ENCODE results near the gene SETD1B.
A peak's percentile ranks its signal among the peaks of the same experiment; 100 is the strongest.

Gene SETD1B

GRCh38 chr12:121810234-121810817 lies 6.5 kb downstream of the SETD1B start:
- DNase-seq, result no peak

DNA sequence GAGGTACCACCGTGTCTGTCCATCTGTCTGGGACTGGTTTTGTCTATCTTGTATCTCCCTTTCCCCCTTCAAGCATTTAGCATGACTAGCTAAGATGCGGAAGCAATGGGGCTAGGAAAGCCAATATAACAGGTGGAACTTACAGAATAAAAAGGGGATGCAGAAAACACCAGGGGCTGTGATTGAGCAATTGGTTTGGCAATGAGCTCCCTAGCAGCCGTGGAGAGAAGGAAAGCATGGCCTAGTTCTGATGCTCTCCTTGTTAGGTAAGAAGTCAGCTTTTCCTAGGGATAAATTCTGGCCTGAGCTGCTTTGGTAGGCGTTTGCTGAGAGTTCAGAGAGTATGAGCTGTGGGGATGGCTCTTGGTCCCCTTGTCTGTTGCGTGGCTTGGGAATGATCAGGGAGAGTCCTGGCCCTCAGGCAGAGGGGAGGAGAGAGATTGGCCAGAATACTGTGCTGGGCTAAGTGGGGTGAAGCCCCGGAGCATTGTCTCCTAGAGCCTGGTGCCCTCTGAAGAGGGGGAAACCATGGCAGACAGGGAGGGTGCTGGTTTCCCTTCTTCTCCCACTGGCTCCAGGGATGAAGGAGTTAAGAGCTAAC lies 7.1 kb downstream of the SETD1B start:
- DNase-seq, result no peak

- DNase-seq, result peak; percentile 54
These were observed 7.9 kb downstream of the SETD1B start for GRCh38 chr12:121811434-121812319.

GRCh38 chr12:121812320-121812871 lies 8.6 kb downstream of the SETD1B start:
- no peak for DNase-seq

- DNase-seq, result no peak
These were observed 9.4 kb downstream of the SETD1B start for GRCh38 chr12:121812921-121813896.

DNA sequence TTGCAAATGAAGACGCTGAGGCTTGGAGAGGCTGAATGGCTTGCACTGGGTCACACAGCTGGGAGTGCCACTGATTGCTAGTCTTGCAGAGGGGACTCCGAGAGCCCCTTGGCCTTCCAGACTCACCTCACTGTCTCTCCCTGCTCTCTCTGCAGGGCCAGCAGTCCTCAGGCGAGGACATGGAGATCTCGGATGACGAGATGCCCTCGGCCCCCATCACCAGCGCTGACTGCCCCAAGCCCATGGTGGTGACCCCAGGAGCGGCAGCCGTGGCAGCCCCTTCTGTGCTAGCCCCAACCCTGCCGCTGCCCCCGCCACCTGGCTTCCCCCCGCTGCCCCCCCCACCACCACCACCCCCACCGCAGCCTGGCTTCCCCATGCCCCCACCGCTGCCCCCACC lies 10.1 kb downstream of the SETD1B start:
- no peak for DNase-seq

DNA sequence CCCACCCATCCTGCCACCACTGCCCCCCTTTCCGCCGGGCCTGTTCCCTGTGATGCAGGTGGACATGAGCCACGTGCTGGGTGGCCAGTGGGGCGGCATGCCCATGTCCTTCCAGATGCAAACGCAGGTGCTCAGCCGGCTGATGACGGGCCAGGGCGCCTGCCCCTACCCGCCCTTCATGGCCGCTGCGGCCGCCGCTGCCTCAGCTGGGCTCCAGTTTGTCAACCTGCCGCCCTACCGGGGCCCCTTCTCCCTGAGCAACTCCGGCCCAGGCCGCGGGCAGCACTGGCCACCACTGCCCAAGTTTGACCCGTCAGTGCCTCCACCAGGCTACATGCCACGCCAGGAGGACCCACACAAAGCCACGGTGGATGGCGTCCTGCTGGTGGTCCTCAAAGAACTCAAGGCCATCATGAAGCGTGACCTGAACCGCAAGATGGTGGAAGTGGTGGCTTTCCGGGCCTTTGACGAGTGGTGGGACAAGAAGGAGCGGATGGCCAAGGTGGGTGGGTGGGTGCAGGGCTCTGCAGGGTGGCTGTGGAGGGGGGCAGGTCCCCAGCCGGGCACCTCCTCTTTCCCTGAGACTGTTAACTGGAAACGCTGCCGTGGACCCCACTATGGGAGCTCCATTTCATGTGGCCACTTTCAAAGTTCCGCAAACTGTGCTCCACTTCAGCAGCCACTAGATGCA lies 10.8 kb downstream of the SETD1B start:
- no peak for DNase-seq

- DNase-seq, result no peak
These were observed 11.5 kb downstream of the SETD1B start for GRCh38 chr12:121815263-121815662.

GRCh38 chr12:121816925-121817647 lies 13.3 kb downstream of the SETD1B start:
- no peak for DNase-seq

GRCh38 chr12:121817648-121818043 lies 13.8 kb downstream of the SETD1B start:
- DNase-seq, result no peak

DNA sequence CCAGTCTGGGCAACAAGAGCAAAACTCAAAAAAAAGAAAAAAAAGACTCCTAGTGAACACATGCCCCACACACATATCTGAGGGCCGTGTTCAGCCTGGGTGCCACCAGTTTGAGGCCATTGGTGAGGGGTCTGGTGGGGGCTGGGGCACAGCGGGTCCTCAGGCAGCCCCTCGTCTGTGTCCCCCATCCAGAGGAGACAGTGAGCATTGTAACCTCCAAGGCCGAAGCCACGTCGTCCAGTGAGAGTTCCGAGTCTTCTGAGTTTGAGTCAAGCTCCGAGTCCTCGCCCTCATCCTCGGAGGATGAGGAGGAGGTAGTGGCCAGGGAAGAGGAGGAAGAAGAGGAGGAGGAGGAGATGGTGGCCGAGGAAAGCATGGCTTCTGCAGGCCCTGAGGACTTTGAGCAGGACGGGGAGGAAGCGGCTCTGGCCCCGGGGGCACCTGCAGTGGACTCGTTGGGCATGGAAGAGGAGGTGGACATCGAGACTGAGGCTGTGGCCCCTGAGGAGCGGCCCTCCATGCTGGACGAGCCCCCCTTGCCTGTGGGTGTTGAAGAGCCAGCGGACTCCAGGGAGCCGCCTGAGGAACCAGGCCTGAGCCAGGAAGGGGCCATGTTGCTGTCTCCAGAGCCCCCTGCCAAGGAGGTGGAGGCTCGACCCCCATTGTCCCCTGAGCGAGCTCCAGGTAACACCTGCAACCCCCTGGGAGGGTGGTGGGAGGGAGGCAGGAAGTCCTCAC lies 15.6 kb downstream of the SETD1B start:
- no peak for DNase-seq

DNA sequence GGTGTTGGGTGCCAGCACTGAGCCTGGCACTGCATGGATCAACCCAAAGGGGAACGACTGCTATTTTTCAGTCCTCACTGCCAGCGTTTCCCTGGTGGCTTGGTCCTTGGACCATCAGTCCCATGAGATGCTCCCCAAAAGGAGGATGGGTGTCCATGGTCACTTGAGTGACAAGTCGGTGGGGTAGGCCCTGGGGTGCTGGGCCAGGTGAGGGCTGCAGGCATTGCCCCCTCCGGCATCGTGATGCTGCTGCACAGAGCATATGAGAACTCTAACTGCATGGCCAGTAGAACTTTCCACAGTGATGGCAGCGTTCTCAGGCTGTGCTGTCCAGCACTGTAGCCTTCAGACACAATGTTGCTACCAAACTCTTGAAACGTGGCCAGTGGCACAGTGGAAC lies 16.2 kb downstream of the SETD1B start:
- no peak for DNase-seq

- no peak for DNase-seq
These were observed 18.7 kb downstream of the SETD1B start for GRCh38 chr12:121822393-121823100.

- DNase-seq, result no peak
These were observed 19.4 kb downstream of the SETD1B start for GRCh38 chr12:121823101-121823726.

DNA sequence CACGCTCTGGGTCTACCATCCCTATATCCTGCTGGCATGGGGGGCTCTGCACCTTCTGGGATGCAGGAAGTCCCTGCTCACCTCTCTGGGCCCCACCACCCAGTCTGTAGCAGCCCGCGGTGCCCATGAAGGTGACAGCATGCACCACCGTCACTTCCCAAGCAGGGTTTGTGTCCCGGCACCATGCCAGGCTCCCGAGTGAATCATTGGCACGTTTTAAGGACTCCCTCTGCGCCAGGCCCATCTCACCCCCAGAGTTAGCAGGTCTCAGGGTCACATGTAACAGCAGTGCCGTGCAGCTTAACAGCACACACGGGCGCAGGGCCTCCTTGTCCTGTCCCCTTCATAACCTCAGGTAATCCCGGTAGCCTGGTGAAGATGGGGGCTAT lies 19.9 kb downstream of the SETD1B start:
- DNase-seq, result no peak

GRCh38 chr12:121825041-121825523 lies 21.3 kb downstream of the SETD1B start:
- no peak for DNase-seq

GRCh38 chr12:121826318-121827150 lies 22.7 kb downstream of the SETD1B start:
- no peak for DNase-seq
